Activated CD4-positive, alpha-beta memory T cell treated with anti-CD3 and anti-CD28 coated beads, Interleukin-2, amount 10 ng/mL, durations not matched to agents 7 days and 5 days (primary cell): ENCODE data around the gene PON2. TPM values are rescaled to one million over a fixed set of nuclear protein-coding genes. Genes with fewer than 3 reads are reported as not detected.
"Not testable (repeated sequence)": the region's sequence is repeated elsewhere in the genome, so short reads cannot be mapped to it uniquely, and the experiment has no call there.

Experiments
- CTCF ChIA-PET: fragments of 350-600 bp; sonication (Branson Sonifier 250); formaldehyde crosslinking; loops from one replicate; lab custom pipeline; 2021; ENCODE audit warnings: antibody characterized with exemption, inconsistent platforms; lab: Charles Lee
- POLR2A ChIA-PET: fragments of 350-600 bp; sonication (Branson Sonifier 250); formaldehyde crosslinking; loops from one replicate; lab custom pipeline; 2021; ENCODE audit warnings: antibody characterized with exemption; lab: Charles Lee
- DNase-seq: peaks from one replicate; pipeline ENCODE4 v3.0.0-alpha.2; 2020
- H3K27ac Mint-ChIP-seq: one replicate; pipeline ENCODE4 v1.8.0; 2021; ENCODE audit warnings: mild to moderate bottlenecking, mixed read lengths
- H3K27me3 Mint-ChIP-seq: one replicate; pipeline ENCODE4 v1.8.0; 2021; ENCODE audit warnings: mixed read lengths
- H3K36me3 Mint-ChIP-seq: one replicate; pipeline ENCODE4 v1.8.0; 2021; ENCODE audit warnings: low read depth, mixed read lengths
- H3K4me1 Mint-ChIP-seq: one replicate; pipeline ENCODE4 v1.8.0; 2021; ENCODE audit warnings: mixed read lengths
- H3K4me3 Mint-ChIP-seq: one replicate; pipeline ENCODE4 v1.8.0; 2021; ENCODE audit warnings: mild to moderate bottlenecking, mixed read lengths
- H3K9me3 Mint-ChIP-seq: one replicate; pipeline ENCODE4 v1.8.0; 2021; ENCODE audit warnings: mixed read lengths
- total RNA-seq, 2 experiments: library from RNA; stranded (reverse); gene quantifications; one replicate each; pipeline ENCODE4 v1.2.3, GENCODE V29; 2021

Gene PON2
- total RNA-seq, 2 experiments from 2014 or later: 3.5 to 4.3 TPM

GRCh38 chr7:95470452-95470851 lies 35.6 kb upstream of the PON2 start:
- H3K27ac Mint-ChIP-seq: no peak overlapping the region
- ChIA-PET CTCF (no interaction called here), POLR2A (no interaction called here)
- DNase-seq: no peak
- no peaks in the 10 kb centered on the region for H3K27me3 Mint-ChIP-seq
- no peak overlapping the region for H3K4me3 Mint-ChIP-seq
- H3K9me3 Mint-ChIP-seq: no peaks in the 10 kb centered on the region
- H3K36me3 Mint-ChIP-seq: no peaks in the 10 kb centered on the region
- H3K4me1 Mint-ChIP-seq: peaks cover 3% of the 10 kb centered on the region

- Mint-ChIP-seq H3K9me3 (no peaks in the 10 kb centered on the region), H3K36me3 (no peaks in the 10 kb centered on the region), H3K27me3 (no peaks in the 10 kb centered on the region), H3K27ac (no peak overlapping the region), H3K4me3 (no peak overlapping the region), H3K4me1 (peaks cover 3% of the 10 kb centered on the region)
- CTCF ChIA-PET: no interaction called here
- no peak for DNase-seq
- POLR2A ChIA-PET: no interaction called here
Observed at GRCh38 chr7:95469848-95470247, 35.0 kb upstream of the PON2 start.

- Mint-ChIP-seq H3K36me3 (no peaks in the 10 kb centered on the region), H3K9me3 (no peaks in the 10 kb centered on the region), H3K27me3 (no peaks in the 10 kb centered on the region), H3K27ac (no peak overlapping the region), H3K4me1 (peaks cover 3% of the 10 kb centered on the region), H3K4me3 (no peak overlapping the region)
- POLR2A ChIA-PET: no interaction called here
- CTCF ChIA-PET: no interaction called here
- DNase-seq: no peak
Observed at GRCh38 chr7:95469187-95469586, 34.4 kb upstream of the PON2 start.

- ChIA-PET CTCF (no interaction called here), POLR2A (no interaction called here)
- H3K27me3 Mint-ChIP-seq: no peaks in the 10 kb centered on the region
- no peak overlapping the region for H3K27ac Mint-ChIP-seq
- no peak overlapping the region for H3K4me3 Mint-ChIP-seq
- no peaks in the 10 kb centered on the region for H3K9me3 Mint-ChIP-seq
- no peaks in the 10 kb centered on the region for H3K36me3 Mint-ChIP-seq
- no peak for DNase-seq
- H3K4me1 Mint-ChIP-seq: peaks cover 3% of the 10 kb centered on the region
Observed at GRCh38 chr7:95467912-95468607, 33.2 kb upstream of the PON2 start.

GRCh38 chr7:95460653-95461052 lies 25.8 kb upstream of the PON2 start:
- H3K4me3 Mint-ChIP-seq, H3K4me1 Mint-ChIP-seq, H3K27ac Mint-ChIP-seq, H3K36me3 Mint-ChIP-seq, CTCF ChIA-PET, DNase-seq, H3K27me3 Mint-ChIP-seq, POLR2A ChIA-PET: not testable (repeated sequence)
- H3K9me3 Mint-ChIP-seq: peaks cover 15% of the 10 kb centered on the region

- Mint-ChIP-seq H3K27me3 (peaks cover 8% of the 10 kb centered on the region), H3K4me3 (no peak overlapping the region), H3K4me1 (no peaks in the 10 kb centered on the region), H3K36me3 (peaks cover 5% of the 10 kb centered on the region), H3K27ac (no peak overlapping the region), H3K9me3 (peaks cover 15% of the 10 kb centered on the region)
- POLR2A ChIA-PET: no interaction called here
- DNase-seq: no peak
- CTCF ChIA-PET: no interaction called here
Observed at GRCh38 chr7:95457947-95458346, 23.1 kb upstream of the PON2 start.

GRCh38 chr7:95454438-95455045 lies 19.7 kb upstream of the PON2 start:
- H3K4me1 Mint-ChIP-seq: no peaks in the 10 kb centered on the region
- DNase-seq: no peak
- peaks cover 2% of the 10 kb centered on the region for H3K27me3 Mint-ChIP-seq
- H3K9me3 Mint-ChIP-seq: no peaks in the 10 kb centered on the region
- ChIA-PET CTCF (no interaction called here), POLR2A (no interaction called here)
- H3K27ac Mint-ChIP-seq: no peak overlapping the region
- H3K36me3 Mint-ChIP-seq: no peaks in the 10 kb centered on the region
- no peak overlapping the region for H3K4me3 Mint-ChIP-seq

GRCh38 chr7:95446618-95447017 lies 11.8 kb upstream of the PON2 start:
- peaks cover 2% of the 10 kb centered on the region for H3K27me3 Mint-ChIP-seq
- no peaks in the 10 kb centered on the region for H3K36me3 Mint-ChIP-seq
- H3K27ac Mint-ChIP-seq: no peak overlapping the region
- CTCF ChIA-PET: no interaction called here
- POLR2A ChIA-PET: no interaction called here
- no peak overlapping the region for H3K4me3 Mint-ChIP-seq
- no peaks in the 10 kb centered on the region for H3K4me1 Mint-ChIP-seq
- DNase-seq: no peak
- no peaks in the 10 kb centered on the region for H3K9me3 Mint-ChIP-seq

- ChIA-PET POLR2A (no interaction called here), CTCF (no interaction called here)
- Mint-ChIP-seq H3K36me3 (no peaks in the 10 kb centered on the region), H3K4me3 (no peak overlapping the region), H3K4me1 (no peaks in the 10 kb centered on the region), H3K9me3 (no peaks in the 10 kb centered on the region), H3K27me3 (peaks cover 5% of the 10 kb centered on the region), H3K27ac (no peak overlapping the region)
- DNase-seq: no peak
Observed at GRCh38 chr7:95444796-95445195, 10.0 kb upstream of the PON2 start.

- Mint-ChIP-seq H3K36me3 (no peaks in the 10 kb centered on the region), H3K4me3 (no peak overlapping the region), H3K4me1 (no peaks in the 10 kb centered on the region), H3K27me3 (peaks cover 13% of the 10 kb centered on the region), H3K9me3 (no peaks in the 10 kb centered on the region), H3K27ac (no peak overlapping the region)
- ChIA-PET POLR2A (no interaction called here), CTCF (no interaction called here)
- no peak for DNase-seq
Observed at GRCh38 chr7:95441042-95441823, 6.4 kb upstream of the PON2 start.

- no peak overlapping the region for H3K27ac Mint-ChIP-seq
- no peaks in the 10 kb centered on the region for H3K36me3 Mint-ChIP-seq
- no peaks in the 10 kb centered on the region for H3K4me1 Mint-ChIP-seq
- no peaks in the 10 kb centered on the region for H3K9me3 Mint-ChIP-seq
- ChIA-PET CTCF (no interaction called here), POLR2A (no interaction called here)
- no peak for DNase-seq
- peaks cover 13% of the 10 kb centered on the region for H3K27me3 Mint-ChIP-seq
- no peak overlapping the region for H3K4me3 Mint-ChIP-seq
Observed at GRCh38 chr7:95440394-95441038, 5.7 kb upstream of the PON2 start.

GRCh38 chr7:95436407-95436806 lies 1.6 kb upstream of the PON2 start:
- POLR2A ChIA-PET: no interaction called here
- H3K4me3 Mint-ChIP-seq: no peak overlapping the region
- peaks cover 14% of the 10 kb centered on the region for H3K27me3 Mint-ChIP-seq
- no peaks in the 10 kb centered on the region for H3K36me3 Mint-ChIP-seq
- CTCF ChIA-PET: interaction anchor here (1.6 kb wide), 1 partner anchor 40 kb away, joined by 5 read pairs; no protein-coding TSS in a partner anchor
- no peak overlapping the region for H3K27ac Mint-ChIP-seq
- DNase-seq: no peak
- peaks cover 10% of the 10 kb centered on the region for H3K4me1 Mint-ChIP-seq
- no peaks in the 10 kb centered on the region for H3K9me3 Mint-ChIP-seq

GRCh38 chr7:95435422-95435780 lies 573 bp upstream of the PON2 start:
- DNase-seq: no peak
- Mint-ChIP-seq H3K27ac (peak overlapping the region; percentile 41), H3K4me1 (peaks cover 10% of the 10 kb centered on the region), H3K27me3 (peaks cover 12% of the 10 kb centered on the region), H3K9me3 (no peaks in the 10 kb centered on the region), H3K36me3 (no peaks in the 10 kb centered on the region), H3K4me3 (peak overlapping the region; percentile 70)
- POLR2A ChIA-PET: no interaction called here
- CTCF ChIA-PET: interaction anchor here (1.3 kb wide), 1 partner anchor 41 kb away, joined by 4 read pairs; no protein-coding TSS in a partner anchor
